Naive thymus-derived CD4-positive, alpha-beta T cell (primary cell): ENCODE data around the gene NTF4. TPM values are rescaled to one million over a fixed set of nuclear protein-coding genes. Genes with fewer than 3 reads are reported as not detected.
"Not testable (repeated sequence)": the region's sequence is repeated elsewhere in the genome, so short reads cannot be mapped to it uniquely, and the experiment has no call there.

Experiments used
- ATAC-seq: fragments of 150-1000 bp; cut with Tn5 transposase; 2 replicates; pipeline ENCODE4 v1.10.0; 2021; ENCODE audit warnings: mild to moderate bottlenecking, moderate library complexity
- CTCF ChIA-PET: fragments of 350-600 bp; sonication (Branson Sonifier 250); formaldehyde crosslinking; loops from one replicate; lab custom pipeline; 2021; ENCODE audit warnings: antibody characterized with exemption; lab: Charles Lee
- POLR2A ChIA-PET: fragments of 350-600 bp; sonication (Branson Sonifier 250); formaldehyde crosslinking; loops from one replicate; lab custom pipeline; 2021; ENCODE audit warnings: antibody characterized with exemption, inconsistent platforms; lab: Charles Lee
- DNase-seq, 9 donors: peaks; one replicate each; pipeline versions ENCODE4 v3.0.0 to v3.0.0-alpha.2; 2020 to 2022; ENCODE audit warnings: mixed read lengths in 1 of 9
- H3K27ac ChIP-seq: one replicate; pipeline ENCODE4 v1.7.0; 2013; ENCODE audit warnings: mild to moderate bottlenecking, low read depth, low read length, moderate library complexity
- H3K27me3 ChIP-seq, 2 donors: one replicate each; pipeline ENCODE4 v1.7.0; 2013; ENCODE audit warnings: low read length in 2 of 2, mild to moderate bottlenecking in 2 of 2, moderate library complexity in 2 of 2; ENCODE audit not compliant: control insufficient read depth in 2 of 2, insufficient read depth in 2 of 2
- H3K36me3 ChIP-seq, 3 experiments: 1 replicate in 2 of 3; 2 replicates in 1 of 3; pipeline ENCODE4 v1.7.0; 2013; ENCODE audit warnings: low read length in 3 of 3, mild to moderate bottlenecking in 3 of 3, moderate library complexity in 1 of 3; ENCODE audit not compliant: insufficient read depth in 3 of 3, control insufficient read depth in 2 of 3
- H3K4me1 ChIP-seq, 2 donors: one replicate each; pipeline ENCODE4 v1.7.0; 2013; ENCODE audit warnings: low read length in 2 of 2, mild to moderate bottlenecking in 2 of 2, moderate library complexity in 1 of 2; ENCODE audit not compliant: control insufficient read depth in 2 of 2, insufficient read depth in 2 of 2
- H3K4me3 ChIP-seq: 2 replicates; pipeline ENCODE4 v1.7.0; 2013; ENCODE audit warnings: mild to moderate bottlenecking, low read length
- H3K9me3 ChIP-seq, 3 experiments: 1 replicate in 2 of 3; 2 replicates in 1 of 3; pipeline ENCODE4 v1.7.0; 2013; ENCODE audit warnings: low read length in 3 of 3; ENCODE audit not compliant: control insufficient read depth in 2 of 3
- H3K27ac Mint-ChIP-seq, 9 donors: one replicate each; pipeline ENCODE4 v1.8.0; 2020 to 2022; ENCODE audit warnings: mixed read lengths in 9 of 9, mild to moderate bottlenecking in 8 of 9, moderate library complexity in 5 of 9, inconsistent platforms in 2 of 9
- H3K27me3 Mint-ChIP-seq, 5 donors: one replicate each; pipeline ENCODE4 v1.8.0; 2021 to 2022; ENCODE audit warnings: mixed read lengths in 5 of 5, mild to moderate bottlenecking in 1 of 5
- H3K36me3 Mint-ChIP-seq, 5 donors: one replicate each; pipeline ENCODE4 v1.8.0; 2020 to 2022; ENCODE audit warnings: mixed read lengths in 5 of 5, mild to moderate bottlenecking in 3 of 5, inconsistent platforms in 1 of 5
- H3K4me1 Mint-ChIP-seq, 7 donors: one replicate each; pipeline ENCODE4 v1.8.0; 2020 to 2022; ENCODE audit warnings: mixed read lengths in 7 of 7, mild to moderate bottlenecking in 3 of 7, inconsistent platforms in 1 of 7
- H3K4me3 Mint-ChIP-seq, 10 donors: one replicate each; pipeline ENCODE4 v1.8.0; 2020 to 2022; ENCODE audit warnings: mild to moderate bottlenecking in 10 of 10, mixed read lengths in 10 of 10, moderate library complexity in 6 of 10, inconsistent platforms in 2 of 10
- H3K9me3 Mint-ChIP-seq, 11 donors: one replicate each; pipeline ENCODE4 v1.8.0; 2020 to 2022; ENCODE audit warnings: mixed read lengths in 11 of 11, mild to moderate bottlenecking in 4 of 11, inconsistent platforms in 1 of 11, moderate library complexity in 1 of 11
- intact Hi-C, 2 donors: fragments of 100-400 bp; cut with micrococcal nuclease; formaldehyde crosslinking; loops; one replicate each; pipeline ENCODE4 v1.15.1; 2023
- polyA plus RNA-seq, 2 donors: library from polyadenylated mRNA; unstranded; fragments of 300-500 nt; fragmentation: Illumina TruSeq; gene quantifications; one replicate each; pipeline ENCODE4 v1.2.3, GENCODE V29; 2021
- total RNA-seq, 6 experiments: library from RNA in 5 of 6; stranded (reverse) in 5 of 6; gene quantifications; 1 replicate in 5 of 6; 2 replicates in 1 of 6; pipeline ENCODE4 v1.2.3 and lab custom pipeline; 2021 to 2026

Gene NTF4
- total and polyA plus RNA-seq, 7 experiments from 2014 or later, result not detected

- H3K4me1 Mint-ChIP-seq, result peaks cover 7 to 22% (median 18%) of the 10 kb centered on the region in 7 donors
- ChIA-PET POLR2A (interaction anchor here (1.4 kb wide), 1 partner anchor 28 kb away, joined by 3 read pairs; the partner anchor contains the start of gene GYS1), CTCF (interaction anchor here (0.6 to 1.0 kb wide), 2 partner anchors 22 to 453 kb away, joined by 3 to 4 read pairs; partner anchors contain the start of gene FLT3LG)
- DNase-seq, result no peak
- H3K27ac ChIP-seq, result no peak overlapping the region
- peak overlapping the region in 2 of 9 donors; percentile 32 to 55 for H3K27ac Mint-ChIP-seq
- intact Hi-C loops, result no loop called here
- ATAC-seq, result no peak
- H3K4me1 ChIP-seq, result peaks cover 0 to 4% of the 10 kb centered on the region in 2 donors
- H3K27me3 ChIP-seq, result no peaks in the 10 kb centered on the region
- H3K27me3 Mint-ChIP-seq, result peaks cover 0 to 22% (median 0%) of the 10 kb centered on the region in 5 donors
- H3K4me3 ChIP-seq, result no peak overlapping the region
- H3K36me3 ChIP-seq, result no peaks in the 10 kb centered on the region
- no peaks in the 10 kb centered on the region for H3K9me3 ChIP-seq
- no peaks in the 10 kb centered on the region for H3K36me3 Mint-ChIP-seq
- no peaks in the 10 kb centered on the region for H3K9me3 Mint-ChIP-seq
- H3K4me3 Mint-ChIP-seq, result no peak overlapping the region
Measured at GRCh38 chr19:49020931-49021895, 43.4 kb downstream of the NTF4 start.

DNA sequence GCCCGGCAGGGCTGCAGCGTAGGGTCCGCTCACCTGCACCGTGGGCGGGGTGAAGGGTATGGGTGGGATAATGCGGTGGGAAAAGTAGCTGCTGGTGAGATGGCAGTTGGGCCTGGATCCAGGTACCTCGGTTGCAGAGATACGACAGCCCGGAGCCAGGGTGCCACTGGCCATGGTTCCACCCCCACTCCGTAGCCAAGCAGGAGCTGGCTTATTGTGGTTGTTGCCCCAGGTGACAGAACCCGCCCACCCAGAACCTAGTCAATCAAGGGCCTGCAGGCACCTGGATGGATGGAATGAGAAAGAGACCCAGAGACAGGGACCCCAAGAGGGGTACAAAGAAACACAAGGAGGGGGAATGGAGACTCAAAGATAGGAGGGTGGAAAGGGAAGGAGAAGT is 44.3 kb downstream of the NTF4 start:
- ATAC-seq (no peak), DNase-seq (no peak)
- H3K27ac Mint-ChIP-seq, result peak overlapping the region in 1 of 9 donors; percentile 32
- Histone ChIP-seq H3K9me3 (no peaks in the 10 kb centered on the region), H3K27ac (no peak overlapping the region), H3K36me3 (peaks cover 0 to 6% (median 0%) of the 10 kb centered on the region in 3 experiments), H3K27me3 (no peaks in the 10 kb centered on the region), H3K4me3 (no peak overlapping the region), H3K4me1 (peaks cover 0 to 4% of the 10 kb centered on the region in 2 donors)
- CTCF ChIA-PET, result interaction anchor here (0.7 kb wide), 1 partner anchor 9 kb away, joined by 3 read pairs; no protein-coding TSS in a partner anchor
- peaks cover 0 to 22% (median 0%) of the 10 kb centered on the region in 5 donors for H3K27me3 Mint-ChIP-seq
- no peaks in the 10 kb centered on the region for H3K36me3 Mint-ChIP-seq
- H3K4me1 Mint-ChIP-seq, result peaks cover 7 to 22% (median 18%) of the 10 kb centered on the region in 7 donors
- POLR2A ChIA-PET, result no interaction called here
- peak overlapping the region in 5 of 10 donors; percentile 78 to 95 (median 89) for H3K4me3 Mint-ChIP-seq
- H3K9me3 Mint-ChIP-seq, result no peaks in the 10 kb centered on the region
- intact Hi-C loops, result no loop called here

- peaks cover 0 to 13% (median 0%) of the 10 kb centered on the region in 3 experiments for H3K36me3 ChIP-seq
- Mint-ChIP-seq H3K4me1 (peaks cover 7 to 22% (median 18%) of the 10 kb centered on the region in 7 donors), H3K9me3 (no peaks in the 10 kb centered on the region), H3K4me3 (peak overlapping the region; percentile 78 to 95 (median 90)), H3K27ac (peak overlapping the region in 7 of 9 donors; percentile 36 to 81 (median 66)), H3K27me3 (peaks cover 0 to 22% (median 0%) of the 10 kb centered on the region in 5 donors), H3K36me3 (peaks cover 0 to 1% (median 0%) of the 10 kb centered on the region in 5 donors)
- H3K9me3 ChIP-seq, result no peaks in the 10 kb centered on the region
- DNase-seq, result peak; percentile 33 to 76 (median 55)
- peak; percentile 65 for ATAC-seq
- H3K27me3 ChIP-seq, result no peaks in the 10 kb centered on the region
- peak overlapping the region; percentile 76 for H3K4me3 ChIP-seq
- POLR2A ChIA-PET, result interaction anchor here (1.1 kb wide), 1 partner anchor 26 kb away, joined by 6 read pairs; the partner anchor contains the start of genes GYS1 and RUVBL2
- CTCF ChIA-PET, result interaction anchor here (0.7 to 2.6 kb wide), 2 partner anchors 9 to 19 kb away, joined by 3 to 11 read pairs; no protein-coding TSS in a partner anchor
- H3K27ac ChIP-seq, result no peak overlapping the region
- H3K4me1 ChIP-seq, result peaks cover 0 to 4% of the 10 kb centered on the region in 2 donors
- intact Hi-C loops, result loop anchor here (2.0 to 5.0 kb wide), 3 partner anchors 27 to 128 kb away; partner anchors contain the start of genes GYS1 (in 2 of the 2), RUVBL2 (in 2 of the 2) and CGB7 (in 1 of the 2)
Measured at GRCh38 chr19:49019242-49019932, 45.2 kb downstream of the NTF4 start.

DNA sequence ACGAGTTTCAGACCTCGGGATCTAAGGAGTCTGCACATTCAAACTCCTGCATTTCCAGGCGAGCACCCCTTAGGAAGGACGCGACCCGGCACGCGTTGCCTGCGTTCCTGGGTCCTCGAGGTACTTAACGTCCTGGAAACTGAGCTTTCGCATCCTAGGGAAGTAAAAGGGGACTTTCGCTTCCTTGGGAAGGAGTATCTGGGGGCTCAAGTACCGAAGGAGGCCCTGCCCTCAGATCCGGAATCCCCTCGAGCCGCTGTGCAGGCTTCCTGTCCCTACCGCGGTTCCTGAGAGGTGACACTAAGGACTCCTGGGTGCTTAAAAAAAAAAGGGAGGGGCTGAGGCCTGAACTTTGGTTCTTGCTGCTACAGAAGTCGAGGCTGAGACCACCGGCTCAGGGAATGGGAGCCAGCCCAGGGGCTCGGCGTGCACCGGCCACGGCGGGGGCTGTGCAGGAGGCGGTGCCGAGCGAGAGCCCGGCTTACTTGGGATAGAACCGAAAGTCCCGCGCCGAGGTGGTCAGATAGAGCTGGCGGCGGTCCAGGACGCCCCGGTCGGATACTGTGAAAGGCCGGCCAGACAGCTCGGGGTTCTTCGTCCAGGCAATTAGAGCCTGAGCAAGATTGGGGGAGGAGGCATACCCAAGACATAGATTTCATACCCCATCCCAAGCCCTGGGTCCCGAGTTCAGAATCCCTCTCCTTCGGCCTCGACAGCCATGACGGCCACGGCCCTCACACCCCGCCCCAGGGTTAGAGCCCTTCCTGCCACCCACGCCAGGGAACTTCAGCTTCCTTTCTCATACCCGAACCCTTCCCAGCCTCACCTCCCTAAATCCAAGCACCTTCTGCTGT is 46.0 kb downstream of the NTF4 start:
- CTCF ChIA-PET, result interaction anchor here (0.6 to 2.6 kb wide), 7 partner anchors 9 to 415 kb away, joined by 3 to 11 read pairs (median 5); partner anchors contain the start of gene RUVBL2
- not testable (repeated sequence) for H3K9me3 ChIP-seq, H3K4me1 ChIP-seq, H3K36me3 Mint-ChIP-seq, H3K9me3 Mint-ChIP-seq, ATAC-seq, H3K27me3 ChIP-seq
- H3K4me3 Mint-ChIP-seq, result peak overlapping the region; percentile 78 to 95 (median 90)
- peak overlapping the region; percentile 76 for H3K4me3 ChIP-seq
- intact Hi-C loops, result loop anchor here (2.0 to 5.0 kb wide), 3 partner anchors 26 to 129 kb away; partner anchors contain the start of genes GYS1 (in 2 of the 2), RUVBL2 (in 2 of the 2) and CGB7 (in 1 of the 2)
- peak overlapping the region; percentile 48 for H3K27ac ChIP-seq
- H3K27ac Mint-ChIP-seq, result peak overlapping the region in 5 of 9 donors; percentile 36 to 81 (median 62)
- peak in 5 of 9 donors; percentile 23 to 36 (median 31) for DNase-seq
- H3K36me3 ChIP-seq, result peaks cover 0 to 13% (median 0%) of the 10 kb centered on the region in 3 experiments
- peaks cover 7 to 22% (median 18%) of the 10 kb centered on the region in 7 donors for H3K4me1 Mint-ChIP-seq
- H3K27me3 Mint-ChIP-seq, result peaks cover 0 to 22% (median 0%) of the 10 kb centered on the region in 5 donors
- POLR2A ChIA-PET, result interaction anchor here (1.1 to 1.3 kb wide), 4 partner anchors 25 to 79 kb away, joined by 3 to 10 read pairs (median 5); partner anchors contain the start of genes GYS1 and RUVBL2

GRCh38 chr19:49017666-49018351 is 46.8 kb downstream of the NTF4 start:
- peak overlapping the region; percentile 48 for H3K27ac ChIP-seq
- H3K4me3 ChIP-seq, result peak overlapping the region; percentile 76
- no peaks in the 10 kb centered on the region for H3K9me3 ChIP-seq
- peaks cover 0 to 6% (median 0%) of the 10 kb centered on the region in 5 donors for H3K36me3 Mint-ChIP-seq
- H3K4me1 Mint-ChIP-seq, result peaks cover 7 to 22% (median 18%) of the 10 kb centered on the region in 7 donors
- H3K27me3 ChIP-seq, result no peaks in the 10 kb centered on the region
- peak overlapping the region in 3 of 9 donors; percentile 28 to 45 (median 42) for H3K27ac Mint-ChIP-seq
- DNase-seq (peak; percentile 49 to 71 (median 67)), ATAC-seq (peak; percentile 91)
- H3K9me3 Mint-ChIP-seq, result no peaks in the 10 kb centered on the region
- ChIA-PET CTCF (interaction anchor here (0.5 to 2.6 kb wide), 11 partner anchors 8 to 414 kb away, joined by 3 to 11 read pairs (median 4); partner anchors contain the start of gene RUVBL2), POLR2A (interaction anchor here (1.1 to 1.3 kb wide), 4 partner anchors 24 to 80 kb away, joined by 3 to 10 read pairs (median 4); partner anchors contain the start of genes GYS1 and RUVBL2)
- H3K36me3 ChIP-seq, result peaks cover 0 to 13% (median 0%) of the 10 kb centered on the region in 3 experiments
- intact Hi-C loops, result loop anchor here (2.0 to 5.0 kb wide), 3 partner anchors 25 to 129 kb away; partner anchors contain the start of genes GYS1 (in 2 of the 2), RUVBL2 (in 2 of the 2) and CGB7 (in 1 of the 2)
- peaks cover 0 to 4% of the 10 kb centered on the region in 2 donors for H3K4me1 ChIP-seq
- H3K27me3 Mint-ChIP-seq, result peaks cover 0 to 22% (median 0%) of the 10 kb centered on the region in 5 donors
- peak overlapping the region; percentile 78 to 95 (median 90) for H3K4me3 Mint-ChIP-seq
